HG03135 (cell line): ENCODE results near the gene MGARP.

Experiments
- ATAC-seq: cut with Tn5 transposase; IDR thresholded peaks from one replicate; pipeline ENCODE4 v1.9.1; 2021; ENCODE audit warnings: mild to moderate bottlenecking, moderate library complexity; ENCODE audit not compliant: unreplicated experiment

The MGARP gene

DNA sequence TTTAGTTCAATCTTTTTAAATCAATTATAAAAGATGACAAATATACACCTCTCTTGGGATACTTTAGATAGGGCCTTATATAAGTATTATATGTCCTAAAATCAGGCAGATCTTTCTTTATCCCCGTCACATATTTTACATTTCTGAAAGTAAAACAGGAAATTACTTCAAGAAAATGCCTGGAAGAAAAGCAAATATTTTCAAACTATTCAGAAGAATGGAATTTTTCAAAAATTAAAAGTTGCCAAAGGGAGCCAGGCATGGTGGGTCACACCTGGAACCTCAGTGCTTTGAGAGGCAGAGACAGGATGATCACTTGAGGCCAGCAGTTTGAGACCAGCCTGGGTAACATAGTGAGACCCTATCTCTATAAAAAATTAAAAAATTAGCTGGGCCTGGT is 34.4 kb downstream of the MGARP start:
- no peak for ATAC-seq

DNA sequence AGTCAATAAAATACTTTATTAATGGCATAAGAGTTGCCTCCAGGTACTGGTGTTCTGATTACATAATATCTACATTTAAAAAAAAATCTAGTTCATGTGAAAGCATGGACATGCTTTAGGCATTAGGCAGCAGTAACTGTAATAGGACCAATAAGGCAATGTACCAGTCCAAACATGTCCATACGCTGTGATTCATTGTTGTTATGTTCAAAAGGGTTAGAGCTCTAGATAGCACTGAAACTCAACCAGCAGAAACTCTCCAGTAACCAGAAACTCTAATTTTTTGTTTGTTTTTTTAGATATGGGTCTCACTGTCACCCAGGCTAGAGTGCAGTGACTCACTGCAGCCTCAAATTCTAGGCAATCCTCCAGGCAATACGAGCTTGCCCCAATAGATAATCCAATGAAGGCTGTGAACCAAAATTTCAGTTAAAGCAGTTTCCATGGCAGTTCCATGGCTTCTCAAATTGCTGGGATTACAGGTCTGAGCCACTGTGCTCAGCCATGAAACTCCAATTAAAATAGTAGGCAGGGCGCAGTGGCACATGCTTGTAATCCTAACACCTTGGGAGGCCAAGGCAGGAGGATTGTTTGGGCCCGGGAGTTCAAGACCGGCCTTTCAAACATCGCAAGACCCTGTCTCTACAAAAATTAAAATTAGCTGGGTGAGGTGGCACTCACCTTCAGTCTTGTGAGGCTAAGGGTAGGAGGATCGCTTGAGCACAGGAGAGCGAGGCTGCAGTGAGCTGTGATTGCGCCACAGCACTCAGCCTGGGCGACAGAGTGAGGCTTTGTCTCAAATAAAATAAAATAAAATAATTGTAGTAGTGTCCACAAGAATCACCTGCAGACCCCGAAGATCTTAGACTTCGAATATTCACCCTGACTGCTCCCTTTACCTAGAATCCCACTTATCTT is 36.3 kb downstream of the MGARP start:
- no peak for ATAC-seq

DNA sequence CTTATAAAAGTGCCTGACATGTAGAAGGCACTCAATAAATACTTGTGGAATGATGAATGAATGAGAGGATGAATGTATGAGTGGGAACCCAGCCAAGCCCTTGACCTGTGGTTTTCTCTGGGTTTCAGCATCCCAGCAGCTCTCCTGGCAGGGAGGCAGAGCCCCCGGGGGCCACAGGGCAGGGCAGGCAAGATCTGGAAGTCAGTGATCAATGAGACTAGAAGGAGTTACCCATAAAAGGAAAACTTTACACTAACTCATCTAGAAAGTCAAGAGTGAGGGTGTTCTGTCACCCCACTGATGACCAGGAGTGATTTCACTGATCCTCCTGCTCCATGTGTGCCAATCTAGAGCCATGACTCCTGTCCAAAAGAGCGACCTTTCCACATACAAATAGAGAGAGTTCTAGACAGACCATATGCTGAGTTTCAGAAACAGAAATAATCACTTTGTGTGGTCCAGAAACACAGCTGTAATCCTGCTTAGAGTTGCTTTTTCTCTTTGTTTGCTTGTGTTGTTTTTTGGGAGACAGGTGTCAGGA is 37.4 kb downstream of the MGARP start:
- ATAC-seq: no peak

DNA sequence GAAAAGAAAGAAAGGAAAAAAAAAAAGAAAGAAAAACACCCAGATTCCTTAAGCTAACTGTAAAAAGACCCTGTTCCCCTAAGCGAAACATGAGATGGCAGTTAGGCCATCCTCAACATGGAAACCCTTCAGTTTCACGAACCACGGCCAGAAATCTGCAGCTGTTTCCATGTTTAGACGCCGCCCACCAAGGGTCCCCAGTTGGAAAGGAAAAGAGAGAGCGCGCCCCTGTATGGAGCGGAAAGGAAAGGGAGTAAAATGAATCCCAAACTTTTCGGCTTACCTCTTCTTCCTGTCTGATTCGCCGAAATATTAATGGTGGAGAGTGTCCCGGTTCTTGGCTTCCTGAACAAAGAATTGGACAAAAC is 38.3 kb downstream of the MGARP start:
- no peak for ATAC-seq

DNA sequence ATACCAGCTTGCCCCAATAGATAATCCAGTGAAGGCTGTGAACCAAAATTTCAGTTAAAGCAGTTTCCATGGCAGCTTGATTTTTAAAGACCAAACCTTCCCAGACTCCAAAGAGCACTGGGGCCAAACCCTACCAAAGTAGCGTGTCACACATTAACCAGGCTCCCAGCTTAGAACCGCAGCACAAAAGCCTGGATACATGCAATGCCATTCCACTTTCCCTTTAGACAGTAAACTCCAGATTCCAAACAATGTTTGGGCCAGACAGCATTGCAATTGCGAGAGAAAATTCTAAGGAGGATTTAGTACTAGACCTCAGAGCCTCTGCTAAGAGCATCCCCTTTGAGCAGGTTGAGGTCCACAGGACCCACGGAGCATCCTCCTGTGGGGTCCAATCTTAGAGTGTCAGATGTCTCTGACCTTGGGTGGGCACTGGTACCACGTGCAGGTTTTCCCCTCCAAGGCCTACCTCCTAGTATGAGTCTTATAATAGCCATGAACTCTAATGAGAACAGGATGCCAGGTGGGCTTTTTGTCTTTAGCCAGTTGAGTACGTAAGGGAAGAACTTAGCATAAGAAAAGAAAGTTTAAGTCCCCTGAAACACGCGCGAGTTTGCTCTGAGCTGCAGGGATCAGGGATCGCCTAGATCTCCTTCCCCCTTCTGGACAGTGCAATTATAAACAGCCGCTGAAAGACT is 38.8 kb downstream of the MGARP start:
- no peak for ATAC-seq

DNA sequence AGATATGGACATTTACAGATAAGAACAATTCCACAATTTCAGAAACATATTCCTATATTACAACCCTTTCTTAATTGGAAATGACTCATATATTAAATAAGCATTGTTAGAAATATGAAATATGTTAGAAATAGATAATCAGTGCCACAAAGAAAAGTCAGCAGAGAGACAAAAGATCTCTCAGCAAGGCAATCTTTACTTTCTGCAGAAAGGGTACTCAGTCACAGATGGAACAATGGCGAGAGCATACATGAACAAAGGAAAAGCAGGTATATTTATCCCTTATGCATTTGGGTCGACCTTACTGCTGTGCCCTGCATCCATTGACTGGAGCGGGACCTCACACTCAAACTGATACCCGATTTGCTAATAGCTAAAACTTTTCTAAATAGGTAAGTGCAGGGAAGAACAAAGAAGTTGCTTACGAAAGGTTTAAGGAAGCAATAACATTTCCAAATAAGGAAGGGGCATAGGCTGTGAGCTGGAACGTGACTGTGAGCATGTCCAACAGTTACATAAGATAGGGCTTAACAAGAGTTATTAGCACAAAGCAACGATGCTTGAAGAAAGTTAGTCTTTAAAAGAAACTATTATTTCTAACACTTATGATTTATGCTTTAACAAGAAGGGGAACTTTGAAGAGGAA is 40.8 kb downstream of the MGARP start:
- no peak for ATAC-seq

DNA sequence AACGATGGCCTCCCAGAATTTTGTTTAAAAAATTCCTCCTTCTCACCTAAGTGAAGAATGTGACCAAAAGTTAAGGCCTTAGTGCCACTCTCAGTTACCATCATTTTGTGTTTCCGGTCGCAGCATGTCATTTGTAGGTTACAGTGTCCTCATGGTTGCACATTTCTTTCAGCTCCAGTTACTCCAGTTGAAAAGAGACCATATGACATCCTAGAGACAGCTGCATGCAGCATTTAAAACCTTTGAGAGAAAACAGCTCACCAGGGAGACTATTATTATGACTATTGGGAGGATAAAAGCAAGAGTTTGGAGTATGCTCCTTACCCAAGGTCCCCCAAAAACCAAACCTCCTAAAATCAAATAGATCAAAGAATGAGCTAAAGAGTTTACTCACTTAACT is 45.8 kb downstream of the MGARP start:
- no peak for ATAC-seq

DNA sequence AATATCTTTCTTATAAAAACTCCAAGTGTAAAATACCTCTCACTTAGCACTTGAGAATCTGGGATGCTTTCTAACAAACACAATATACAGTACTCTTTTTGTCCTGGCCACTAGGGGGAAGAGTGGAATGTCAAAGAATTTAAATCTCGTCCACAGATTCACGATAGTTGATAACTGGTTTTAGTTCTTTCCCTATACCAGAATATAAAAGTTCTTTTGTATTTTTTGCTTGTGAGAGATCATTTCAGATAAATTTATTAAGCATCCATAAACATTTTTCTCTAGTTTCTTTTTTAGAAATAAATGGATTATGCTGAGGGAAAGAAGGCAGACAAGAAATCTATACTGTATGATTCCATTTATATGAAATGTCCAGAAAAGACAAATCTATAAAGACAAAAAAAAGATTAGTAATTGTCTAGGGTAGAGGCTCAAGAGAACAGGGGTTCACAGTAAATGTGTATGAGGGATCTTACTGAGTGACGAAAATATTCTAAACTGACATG is 50.4 kb downstream of the MGARP start:
- ATAC-seq: no peak

DNA sequence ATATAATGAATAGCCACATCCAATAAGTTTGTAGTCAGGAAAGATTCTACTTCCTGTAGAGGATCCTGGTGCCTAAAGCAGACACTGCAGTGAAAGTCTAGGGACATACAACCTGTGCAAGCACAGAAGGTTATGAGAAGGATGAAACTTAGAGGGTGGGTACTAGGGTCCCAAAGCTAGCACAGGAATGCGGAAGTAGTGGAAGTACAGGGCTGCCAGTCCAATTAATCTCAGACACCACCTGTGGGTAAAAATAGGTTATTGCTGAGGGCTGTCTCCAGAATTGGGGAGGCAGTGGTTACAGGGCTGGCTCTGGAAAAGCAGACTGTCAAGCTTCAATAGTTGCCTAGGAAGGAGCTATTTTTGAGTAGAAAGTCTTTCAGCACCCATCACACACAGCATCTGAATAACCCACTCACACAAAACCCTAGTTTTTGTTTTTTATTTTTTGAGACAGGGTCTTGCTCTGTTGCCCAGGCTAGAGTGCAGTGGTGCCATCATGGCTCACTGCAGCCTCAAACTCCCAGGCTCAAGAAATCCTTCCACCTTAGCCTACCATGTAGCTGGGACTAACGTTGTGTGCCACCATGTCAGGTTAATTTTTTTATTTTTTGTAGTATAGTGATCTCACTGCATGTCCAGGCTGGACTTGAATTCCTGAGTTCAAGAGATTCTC is 52.2 kb downstream of the MGARP start:
- no peak for ATAC-seq

DNA sequence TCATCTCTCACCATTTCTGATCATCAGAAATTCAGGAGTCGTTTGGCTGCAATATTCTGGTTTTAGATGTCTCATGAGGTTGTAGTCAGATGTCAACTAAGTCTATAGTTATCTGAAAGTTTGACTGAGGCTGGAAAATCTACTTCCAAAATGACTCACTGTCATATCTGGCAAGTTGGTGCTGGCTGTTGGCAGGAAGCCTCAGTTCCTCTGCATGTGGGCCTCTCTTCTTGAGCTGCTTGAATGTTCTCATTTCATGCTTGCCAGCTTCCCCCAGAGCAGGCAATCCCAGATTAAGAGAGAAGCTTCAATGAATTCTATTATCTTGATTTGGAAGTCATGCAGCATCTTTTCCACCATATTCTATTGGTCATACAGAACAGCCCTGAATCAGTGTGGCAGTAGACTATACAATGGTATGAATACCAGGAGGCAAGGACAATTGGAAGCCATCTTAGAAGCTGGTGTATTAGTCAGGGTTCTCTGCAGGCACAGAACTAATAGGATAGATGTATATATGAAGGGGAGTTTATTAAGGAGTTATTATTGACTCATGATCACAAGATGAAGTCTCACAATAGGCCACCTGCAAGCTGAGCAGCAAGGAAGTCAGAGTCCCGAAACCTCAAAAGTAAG is 56.2 kb downstream of the MGARP start:
- no peak for ATAC-seq

DNA sequence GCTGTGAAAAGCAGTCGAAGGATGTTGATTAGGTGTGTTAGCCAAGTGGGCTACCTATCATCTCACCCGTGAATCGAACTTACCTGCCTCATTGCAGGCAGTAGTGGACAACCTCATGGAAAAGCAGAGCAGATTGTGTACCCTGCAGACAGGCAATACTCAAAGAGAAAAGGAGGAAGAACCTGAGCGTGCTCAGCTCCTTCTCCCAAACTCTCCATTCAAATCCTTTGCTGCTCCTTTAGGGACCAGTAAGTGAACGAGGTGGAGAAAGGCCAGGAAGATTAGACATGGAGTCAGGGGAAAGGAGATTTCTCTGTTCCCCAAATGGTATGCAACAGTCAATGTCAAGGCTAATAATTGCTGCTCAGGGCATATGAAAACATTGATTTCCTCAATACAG is 57.8 kb downstream of the MGARP start:
- ATAC-seq: no peak

DNA sequence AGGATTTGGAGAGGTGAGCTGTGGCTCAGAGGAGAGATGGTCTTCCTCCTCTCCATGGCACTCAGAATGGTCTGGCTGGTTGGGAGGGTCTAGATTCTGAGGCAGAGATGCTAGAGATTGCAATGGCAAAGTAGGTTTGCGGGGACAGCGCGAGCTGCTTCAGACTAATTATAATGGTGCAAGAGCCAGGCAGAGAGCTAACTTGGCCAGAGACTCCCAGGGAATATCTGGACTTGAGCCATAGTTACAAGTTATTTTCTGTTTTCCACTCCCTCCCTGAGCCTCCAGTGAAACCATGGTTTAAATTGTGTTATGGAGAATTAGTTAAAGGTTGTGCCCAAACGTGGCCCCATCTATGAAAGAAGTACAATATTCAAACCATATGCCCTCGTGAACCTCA is 58.3 kb downstream of the MGARP start:
- no peak for ATAC-seq

DNA sequence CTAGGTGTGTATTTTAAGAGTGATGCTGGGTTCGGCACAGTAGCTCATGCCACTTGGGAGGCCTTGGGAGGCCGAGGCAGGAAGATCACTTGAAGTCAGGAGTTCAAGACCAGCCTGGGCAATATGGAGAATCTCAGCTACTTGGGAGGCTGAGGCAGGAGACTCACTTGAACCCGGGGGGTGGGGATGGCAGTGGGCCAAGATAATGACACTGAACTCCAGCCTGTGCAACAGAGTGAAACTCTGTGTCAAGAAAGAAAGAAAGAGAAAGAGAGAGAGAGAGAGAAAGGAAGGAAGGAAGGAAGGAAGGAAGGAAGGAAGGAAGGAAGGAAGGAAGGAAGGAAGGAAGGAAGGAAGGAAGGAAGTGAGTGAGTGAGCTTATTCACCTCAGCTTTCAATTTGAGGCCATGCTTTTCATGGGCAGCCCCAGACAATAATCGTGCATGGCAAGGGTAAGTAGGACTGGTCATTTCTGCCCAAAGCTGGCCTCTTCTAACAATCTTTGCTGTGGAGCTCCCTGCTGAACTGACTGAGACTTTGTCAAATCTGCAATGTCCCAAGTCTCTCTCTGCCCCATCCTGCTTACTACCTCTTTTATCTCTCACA is 60.5 kb downstream of the MGARP start:
- ATAC-seq: no peak
